HG02763 (cell line): ENCODE measurements around the gene DOCK2.

Experiments used
- ATAC-seq: cut with Tn5 transposase; IDR thresholded peaks from one replicate; pipeline ENCODE4 v1.9.1; 2021; ENCODE audit warnings: mild to moderate bottlenecking, moderate library complexity; ENCODE audit not compliant: unreplicated experiment

Gene DOCK2

GRCh38 chr5:170020423-170020822, 383.3 kb downstream of the DOCK2 start:
- ATAC-seq, result no peak

GRCh38 chr5:170021506-170021905, 384.4 kb downstream of the DOCK2 start:
- no peak for ATAC-seq

- ATAC-seq, result no peak
Measured at GRCh38 chr5:170025853-170026252, 388.8 kb downstream of the DOCK2 start.

- ATAC-seq, result no peak
Measured at GRCh38 chr5:170028124-170028523, 391.0 kb downstream of the DOCK2 start.

GRCh38 chr5:170034231-170034630, 397.2 kb downstream of the DOCK2 start:
- no peak for ATAC-seq

GRCh38 chr5:170038241-170038640, 401.2 kb downstream of the DOCK2 start:
- ATAC-seq, result no peak

GRCh38 chr5:170039830-170040229, 402.8 kb downstream of the DOCK2 start:
- ATAC-seq, result no peak

GRCh38 chr5:170046241-170046640, 409.2 kb downstream of the DOCK2 start:
- no peak for ATAC-seq

GRCh38 chr5:170049713-170050112, 412.6 kb downstream of the DOCK2 start:
- no peak for ATAC-seq

GRCh38 chr5:170053896-170054295, 416.8 kb downstream of the DOCK2 start:
- ATAC-seq, result no peak

- no peak for ATAC-seq
Measured at GRCh38 chr5:170055606-170056005, 418.5 kb downstream of the DOCK2 start.

GRCh38 chr5:170056561-170057267, 419.6 kb downstream of the DOCK2 start:
- no peak for ATAC-seq

- ATAC-seq, result no peak
Measured at GRCh38 chr5:170057311-170057710, 420.2 kb downstream of the DOCK2 start.

- no peak for ATAC-seq
Measured at GRCh38 chr5:170059221-170059620, 422.1 kb downstream of the DOCK2 start.

- no peak for ATAC-seq
Measured at GRCh38 chr5:170067152-170067551, 430.1 kb downstream of the DOCK2 start.

- ATAC-seq, result no peak
Measured at GRCh38 chr5:170067574-170068170, 430.6 kb downstream of the DOCK2 start.

GRCh38 chr5:170069512-170069911, 432.4 kb downstream of the DOCK2 start:
- ATAC-seq, result no peak

GRCh38 chr5:170070556-170071412, 433.7 kb downstream of the DOCK2 start:
- ATAC-seq, result no peak

- ATAC-seq, result no peak
Measured at GRCh38 chr5:170071748-170072147, 434.7 kb downstream of the DOCK2 start.

- ATAC-seq, result no peak
Measured at GRCh38 chr5:170075696-170076095, 438.6 kb downstream of the DOCK2 start.

- no peak for ATAC-seq
Measured at GRCh38 chr5:170076211-170076610, 439.1 kb downstream of the DOCK2 start.

- no peak for ATAC-seq
Measured at GRCh38 chr5:170076739-170077138, 439.7 kb downstream of the DOCK2 start.
